A549 (cell line): Measurements from ENCODE around the gene MFAP2. TPM values are rescaled to one million over a fixed set of nuclear protein-coding genes. Genes with fewer than 3 reads are reported as not detected.
A peak's percentile ranks its signal among the peaks of the same experiment; 100 is the strongest.

ENCODE experiments used
- ATAC-seq, 2 experiments: fragments of 200-7000 bp in 1 of 2; fragments of >200 bp in 1 of 2; cut with Nextera tagmentation in 1 of 2; cut with Tn5 transposase in 1 of 2; 3 replicates each; pipeline versions ENCODE4 v1.8.0 to v1.9.1; 2018 to 2020; ENCODE audit warnings: mild to moderate bottlenecking in 1 of 2, moderate library complexity in 1 of 2
- CTCF ChIA-PET: fragments of 300-600 bp; sonication (Branson Sonifier 250); formaldehyde crosslinking; extraction: SDS; loops from one replicate; lab custom pipeline; 2021; ENCODE audit warnings: antibody characterized with exemption, inconsistent platforms; lab: Yijun Ruan, JAX
- POLR2A ChIA-PET: fragments of 350-600 bp; formaldehyde crosslinking; extraction: SDS; loops from one replicate; lab custom pipeline; 2021; ENCODE audit warnings: antibody characterized with exemption, inconsistent platforms; lab: Yijun Ruan, JAX
- DNase-seq, 2 experiments: peaks; one replicate each; pipeline versions ENCODE4 v3.0.0 to v3.0.0-alpha.2; 2011 to 2016; ENCODE audit warnings: low read depth in 1 of 2, low spot score in 1 of 2
- FAIRE-seq: peaks from 2 replicates; lab custom pipeline; 2011; peaks lifted over from hg19 to GRCh38; lab: Jason Lieb, UNC
- H3K27ac ChIP-seq, 2 experiments: fragments of >200 bp; sonication (Bioruptor Twin); formaldehyde crosslinking; 3 replicates each; pipeline ENCODE4 v1.5.1; 2016 to 2017
- H3K4me1 ChIP-seq: fragments of >200 bp; sonication (Bioruptor Twin); formaldehyde crosslinking; 3 replicates; pipeline ENCODE4 v1.6.1; 2016
- H3K4me2 ChIP-seq: fragments of >200 bp; sonication (Bioruptor Twin); formaldehyde crosslinking; 3 replicates; pipeline ENCODE4 v1.6.1; 2016
- H3K4me3 ChIP-seq: fragments of >200 bp; sonication (Bioruptor Twin); formaldehyde crosslinking; 3 replicates; pipeline ENCODE4 v1.5.1; 2016
- H3K9me3 ChIP-seq: fragments of >200 bp; sonication (Bioruptor Twin); formaldehyde crosslinking; 3 replicates; pipeline ENCODE4 v1.6.1; 2016
- CBX2 ChIP-seq: fragments of 200-600 bp; sonication (generic); IDR thresholded peaks from 2 replicates; pipeline ENCODE4 v1.6.1; 2016; ENCODE audit warnings: low read depth, mild to moderate bottlenecking, borderline replicate concordance
- CHD2 ChIP-seq: fragments of 150-350 bp; IDR thresholded peaks from 2 replicates; pipeline ENCODE4 v1.6.1; 2014; ENCODE audit warnings: low read length; ENCODE audit not compliant: partially characterized antibody
- EP300 ChIP-seq, 2 experiments: fragments of >200 bp; sonication (Bioruptor Twin); formaldehyde crosslinking; IDR thresholded peaks; 2 replicates in 1 of 2; 3 replicates in 1 of 2; pipeline ENCODE4 v1.6.1; 2016 to 2017
- FOSB ChIP-seq: fragments of 250-450 bp; sonication (Bioruptor Pico); IDR thresholded peaks from 2 replicates; pipeline ENCODE4 v1.5.0; 2020; ENCODE audit warnings: mild to moderate bottlenecking, moderate library complexity
- FOSL2 ChIP-seq, 2 experiments: fragments of 450-650 bp in 1 of 2; fragments of >200 bp in 1 of 2; sonication (Bioruptor Twin) in 1 of 2; formaldehyde crosslinking; IDR thresholded peaks; 2 replicates each; pipeline versions ENCODE4 v1.5.0 to v1.6.1; 2016 to 2020; ENCODE audit warnings: mild to moderate bottlenecking in 1 of 2, moderate library complexity in 1 of 2
- HOXA7 ChIP-seq: fragments of 250-450 bp; sonication (Bioruptor Pico); IDR thresholded peaks from 2 replicates; pipeline ENCODE4 v1.5.0; 2020; ENCODE audit warnings: mild to moderate bottlenecking, moderate library complexity
- HOXB13 ChIP-seq: fragments of 250-450 bp; sonication (Bioruptor Pico); IDR thresholded peaks from 2 replicates; pipeline ENCODE4 v1.5.0; 2020; ENCODE audit warnings: low read depth, mild to moderate bottlenecking, moderate library complexity
- KDM5A ChIP-seq: fragments of 200-600 bp; sonication (generic); IDR thresholded peaks from 2 replicates; pipeline ENCODE4 v1.6.1; 2016; ENCODE audit warnings: antibody characterized with exemption, mild to moderate bottlenecking
- MAZ ChIP-seq: fragments of 150-350 bp; IDR thresholded peaks from 2 replicates; pipeline ENCODE4 v1.6.1; 2014; ENCODE audit warnings: antibody characterized with exemption, low read depth, low read length, borderline replicate concordance
- NFE2L2 ChIP-seq: fragments of 150-350 bp; conservative IDR thresholded peaks from 2 replicates; pipeline ENCODE4 v1.6.1; 2014; ENCODE audit warnings: low read length
- NR3C1 ChIP-seq: fragments of >200 bp; sonication (Bioruptor Twin); formaldehyde crosslinking; IDR thresholded peaks from 3 replicates; pipeline ENCODE4 v1.6.1; 2017
- PBX3 ChIP-seq: IDR thresholded peaks from 2 replicates; pipeline ENCODE4 v1.6.1; 2012
- PHF8 ChIP-seq: fragments of 200-600 bp; sonication (generic); IDR thresholded peaks from 2 replicates; pipeline ENCODE4 v1.6.1; 2016; ENCODE audit warnings: low read depth, mild to moderate bottlenecking, antibody characterized with exemption, moderate library complexity, borderline replicate concordance
- RARB ChIP-seq: fragments of 250-450 bp; sonication (Bioruptor Pico); IDR thresholded peaks from 2 replicates; pipeline ENCODE4 v1.8.0; 2021; ENCODE audit warnings: mild to moderate bottlenecking, moderate library complexity
- RFX5 ChIP-seq: fragments of 450-650 bp; IDR thresholded peaks from 2 replicates; pipeline ENCODE4 v1.7.1; 2014; ENCODE audit warnings: antibody characterized with exemption, mild to moderate bottlenecking, moderate library complexity
- SMC3 ChIP-seq: fragments of >200 bp; sonication (Bioruptor Twin); formaldehyde crosslinking; IDR thresholded peaks from 3 replicates; pipeline ENCODE4 v1.6.1; 2018; ENCODE audit warnings: inconsistent platforms
- USF2 ChIP-seq: fragments of 450-650 bp; IDR thresholded peaks from 2 replicates; pipeline ENCODE4 v1.6.1; 2014; ENCODE audit warnings: antibody characterized with exemption
- ZFP36 ChIP-seq: fragments of 450-650 bp; IDR thresholded peaks from 2 replicates; pipeline ENCODE4 v1.6.1; 2014; ENCODE audit warnings: borderline replicate concordance; ENCODE audit not compliant: partially characterized antibody
- WGBS: methylation state at CpG from one replicate; pipeline ENCODE4 v1.1.6; 2017; ENCODE audit errors: missing lambda C conversion rate; 5-methylcytosine and 5-hydroxymethylcytosine counted together
- polyA plus RNA-seq, 4 experiments: library from polyadenylated mRNA; depleted of rRNA in 3 of 4; stranded (reverse); fragments of >200 nt; fragmentation: RNase III in 1 of 4; extraction: RNeasy Plus Mini Kit Qiagen cat#74134 plus additional on column Dnase treatment in 1 of 4; gene quantifications; 2 replicates in 3 of 4; 3 replicates in 1 of 4; pipeline ENCODE4 v1.2.3, GENCODE V29; 2011 to 2017
- TF ChIP-seq, protein P1 (sequence below): fragments of 150-350 bp; IDR thresholded peaks from 2 replicates; pipeline ENCODE4 v1.6.1; 2014; ENCODE audit warnings: low read depth, mild to moderate bottlenecking, low read length
- TF ChIP-seq, protein P2 (sequence below): IDR thresholded peaks from 2 replicates; pipeline ENCODE4 v1.6.1; 2012; ENCODE audit warnings: low read depth, borderline replicate concordance
- TF ChIP-seq, protein P3 (sequence below): fragments of >200 bp; sonication (Bioruptor Twin); formaldehyde crosslinking; IDR thresholded peaks from 3 replicates; pipeline ENCODE4 v1.6.1; 2016

Gene MFAP2
- polyA plus RNA-seq, 2 of the 4 experiments (the other 2 are of a cell fraction) = 0.45 to 0.90 TPM

DNA sequence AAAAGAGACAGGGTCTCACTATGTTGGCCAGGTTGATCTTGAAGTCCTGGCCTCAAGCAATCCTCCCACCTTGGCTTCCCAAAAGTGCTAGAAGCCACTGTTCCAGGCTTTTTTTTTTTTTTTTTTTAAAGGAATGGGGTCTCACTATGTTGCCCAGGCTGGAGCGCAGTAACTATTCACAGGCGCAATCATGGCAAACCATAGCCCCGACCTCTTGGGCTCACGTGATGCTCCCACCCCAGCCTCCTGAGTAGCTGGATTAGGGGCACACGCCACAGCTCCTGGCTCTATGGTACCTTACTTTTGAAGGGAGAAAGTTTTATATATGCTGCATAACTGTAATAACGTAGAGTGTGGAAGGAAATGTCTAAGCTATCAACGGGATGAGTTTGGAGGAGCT lies 37.0 kb upstream of the MFAP2 start:
- no peak overlapping the region for H3K4me3 ChIP-seq
- ATAC-seq = no peak
- TF ChIP-seq SMC3 (no peak), ZFP36 (no peak), FOSL2 (IDR thresholded peaks at IDR 0.05) (no peak), FOSL2 (CRISPR knock-in tag; IDR thresholded peaks at IDR 0.05) (no peak), USF2 (no peak), CBX2 (no peak), RARB (CRISPR knock-in tag) (no peak), HOXB13 (CRISPR knock-in tag) (no peak)
- TF ChIP-seq, protein P1, sequence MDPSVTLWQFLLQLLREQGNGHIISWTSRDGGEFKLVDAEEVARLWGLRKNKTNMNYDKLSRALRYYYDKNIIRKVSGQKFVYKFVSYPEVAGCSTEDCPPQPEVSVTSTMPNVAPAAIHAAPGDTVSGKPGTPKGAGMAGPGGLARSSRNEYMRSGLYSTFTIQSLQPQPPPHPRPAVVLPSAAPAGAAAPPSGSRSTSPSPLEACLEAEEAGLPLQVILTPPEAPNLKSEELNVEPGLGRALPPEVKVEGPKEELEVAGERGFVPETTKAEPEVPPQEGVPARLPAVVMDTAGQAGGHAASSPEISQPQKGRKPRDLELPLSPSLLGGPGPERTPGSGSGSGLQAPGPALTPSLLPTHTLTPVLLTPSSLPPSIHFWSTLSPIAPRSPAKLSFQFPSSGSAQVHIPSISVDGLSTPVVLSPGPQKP = no peak
- 97% methylated on average over 7 of the region's 7 CpGs for WGBS
- no peak for DNase-seq
- H3K9me3 ChIP-seq = no peaks in the 10 kb centered on the region
- FAIRE-seq = no peak
- ChIA-PET CTCF (interaction anchor here (0.6 to 1.3 kb wide), 3 partner anchors 11 to 66 kb away, joined by 3 read pairs; no protein-coding TSS in a partner anchor), POLR2A (no interaction called here)
- peaks cover 2% of the 10 kb centered on the region; the same call in 2 of the 3 replicates for H3K4me1 ChIP-seq
- no peak overlapping the region for H3K4me2 ChIP-seq
- H3K27ac ChIP-seq = no peak overlapping the region

- POLR2A ChIA-PET = no interaction called here
- TF ChIP-seq HOXB13 (CRISPR knock-in tag) = no peak
- TF ChIP-seq RFX5 = no peak
- no peak for TF ChIP-seq CHD2
- TF ChIP-seq, protein P2, sequence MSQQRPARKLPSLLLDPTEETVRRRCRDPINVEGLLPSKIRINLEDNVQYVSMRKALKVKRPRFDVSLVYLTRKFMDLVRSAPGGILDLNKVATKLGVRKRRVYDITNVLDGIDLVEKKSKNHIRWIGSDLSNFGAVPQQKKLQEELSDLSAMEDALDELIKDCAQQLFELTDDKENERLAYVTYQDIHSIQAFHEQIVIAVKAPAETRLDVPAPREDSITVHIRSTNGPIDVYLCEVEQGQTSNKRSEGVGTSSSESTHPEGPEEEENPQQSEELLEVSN = no peak
- no peak for TF ChIP-seq KDM5A
- no peak for TF ChIP-seq EP300 (IDR thresholded peaks at IDR 0.05)
- no peak for TF ChIP-seq NR3C1
- TF ChIP-seq NFE2L2 = no peak
- TF ChIP-seq PBX3 = no peak
- TF ChIP-seq FOSB (CRISPR knock-in tag) = no peak
- no peak for TF ChIP-seq SMC3
- TF ChIP-seq PHF8 = no peak
- TF ChIP-seq HOXA7 = no peak
- no peak for TF ChIP-seq MAZ
- no peak for TF ChIP-seq RARB (CRISPR knock-in tag)
- TF ChIP-seq, protein P3, sequence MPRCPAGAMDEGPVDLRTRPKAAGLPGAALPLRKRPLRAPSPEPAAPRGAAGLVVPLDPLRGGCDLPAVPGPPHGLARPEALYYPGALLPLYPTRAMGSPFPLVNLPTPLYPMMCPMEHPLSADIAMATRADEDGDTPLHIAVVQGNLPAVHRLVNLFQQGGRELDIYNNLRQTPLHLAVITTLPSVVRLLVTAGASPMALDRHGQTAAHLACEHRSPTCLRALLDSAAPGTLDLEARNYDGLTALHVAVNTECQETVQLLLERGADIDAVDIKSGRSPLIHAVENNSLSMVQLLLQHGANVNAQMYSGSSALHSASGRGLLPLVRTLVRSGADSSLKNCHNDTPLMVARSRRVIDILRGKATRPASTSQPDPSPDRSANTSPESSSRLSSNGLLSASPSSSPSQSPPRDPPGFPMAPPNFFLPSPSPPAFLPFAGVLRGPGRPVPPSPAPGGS = no peak
- TF ChIP-seq, all 56 proteins: peak for 0
- ATAC-seq = no peak
- no peak for DNase-seq
- CTCF ChIA-PET = no interaction called here
- WGBS = 53% methylated on average over 5 of the region's 5 CpGs
- peak overlapping the region in 1 of 2 experiments; percentile 20; a peak in 1 of 6 replicates for H3K27ac ChIP-seq
- H3K4me2 ChIP-seq = no peak overlapping the region
- peaks cover 6% of the 10 kb centered on the region; the same call in 2 of the 3 replicates for H3K4me1 ChIP-seq
- H3K4me3 ChIP-seq = no peak overlapping the region
- FAIRE-seq = no peak
- H3K9me3 ChIP-seq = no peaks in the 10 kb centered on the region
These were observed 35.9 kb upstream of the MFAP2 start for GRCh38 chr1:17016317-17016661.
